Thyroid gland (tissue), 4 donors: Measurements from ENCODE around the gene PROZ. TPM values are rescaled to one million over a fixed set of nuclear protein-coding genes. Genes with fewer than 3 reads are reported as not detected.
"Not testable (repeated sequence)": the region's sequence is repeated elsewhere in the genome, so short reads cannot be mapped to it uniquely, and the experiment has no call there.

Source experiments
- DNase-seq, 2 donors: peaks; one replicate each; pipeline ENCODE4 v3.0.0-alpha.2; 2019
- H3K27ac ChIP-seq, 3 donors: fragments of 200-600 bp; sonication (generic); 1 replicate in 2 of 3; 2 replicates in 1 of 3; pipeline ENCODE4 v1.5.1; 2016 to 2019; ENCODE audit warnings: mild to moderate bottlenecking in 1 of 3, moderate library complexity in 1 of 3
- H3K27me3 ChIP-seq: fragments of 200-600 bp; sonication (generic); one replicate; pipeline ENCODE4 v1.5.1; 2019
- H3K36me3 ChIP-seq, 2 donors: fragments of 200-600 bp; sonication (generic); one replicate each; pipeline ENCODE4 v1.5.1; 2016 to 2019
- H3K4me1 ChIP-seq, 2 donors: fragments of 200-600 bp; sonication (generic); one replicate each; pipeline ENCODE4 v1.5.1; 2017 to 2019
- H3K4me3 ChIP-seq, 3 donors: fragments of 200-600 bp; sonication (generic); replicated peaks in 1 of 3; 1 replicate in 2 of 3; 2 replicates in 1 of 3; pipeline ENCODE4 v1.5.1; 2016; ENCODE audit warnings: mild to moderate bottlenecking in 1 of 3
- H3K9me3 ChIP-seq: fragments of 200-600 bp; sonication (generic); one replicate; pipeline ENCODE4 v1.5.1; 2017
- CTCF ChIP-seq, 6 experiments: fragments of 200-600 bp in 3 of 6; fragments of 450-650 bp in 3 of 6; sonication (generic) in 3 of 6; IDR thresholded peaks; one replicate each; pipeline ENCODE4 v1.5.1; 2016 to 2019; ENCODE audit warnings: antibody characterized with exemption in 6 of 6, mild to moderate bottlenecking in 2 of 6, inconsistent platforms in 1 of 6, moderate library complexity in 1 of 6
- POLR2A ChIP-seq, 2 donors: fragments of 450-650 bp; IDR thresholded peaks; one replicate each; pipeline ENCODE4 v1.6.1; 2017; ENCODE audit warnings: antibody characterized with exemption in 2 of 2, mild to moderate bottlenecking in 2 of 2, moderate library complexity in 1 of 2
- WGBS, 2 donors: methylation state at CpG; one replicate each; pipeline ENCODE4 v1.1.5; 2017; 5-methylcytosine and 5-hydroxymethylcytosine counted together
- intact Hi-C: fragments of 100-400 bp; cut with DNase I; formaldehyde crosslinking; loops from one replicate; pipeline ENCODE4 v1.15.1; 2023
- total RNA-seq, 4 donors: library from RNA; depleted of rRNA; stranded (reverse); fragments of >200 nt; gene quantifications; one replicate each; pipeline ENCODE4 v1.2.3, GENCODE V29; 2016

PROZ gene
- not detected for total RNA-seq

- intact Hi-C loops, result loop anchor here (5.0 to 10.0 kb wide), 2 partner anchors 49 to 207 kb away; partner anchors contain the start of genes CUL4A, GRTP1 and PCID2
- TF ChIP-seq POLR2A (IDR thresholded peaks at IDR 0.05) (no peak), CTCF (IDR thresholded peaks at IDR 0.05) (no peak)
Measured at GRCh38 chr13:113157929-113158747, at the start of gene PROZ. PROZ (plus strand) TSS chr13:113158648; CDS start chr13:113158661, 13 bp downstream.

GRCh38 chr13:113109151-113110047, 49.0 kb upstream of the PROZ start:
- no peak overlapping the region for H3K4me3 ChIP-seq

More at GRCh38 chr13:113157929-113158747, at the start of gene PROZ:
- DNase-seq, result no peak
- H3K4me3 ChIP-seq, result no peak within 1 kb of the TSS
- no peaks in the 10 kb centered on the region for H3K9me3 ChIP-seq
- H3K36me3 ChIP-seq, result no peaks in the 10 kb centered on the region
- H3K27me3 ChIP-seq, result no peaks in the 10 kb centered on the region
- no peak within 1 kb of the TSS for H3K27ac ChIP-seq
- peaks cover 5% of the 10 kb centered on the region in 2 donors for H3K4me1 ChIP-seq
- WGBS, 2 donors, result 67 to 74% methylated on average over 12 to 16 of the region's 16 CpGs

GRCh38 chr13:113110048-113110851, 48.2 kb upstream of the PROZ start:
- no peaks in the 10 kb centered on the region for H3K9me3 ChIP-seq
- TF ChIP-seq POLR2A (IDR thresholded peaks at IDR 0.05) (no peak), CTCF (IDR thresholded peaks at IDR 0.05) (no peak)
- H3K27me3 ChIP-seq, result peaks cover 18% of the 10 kb centered on the region
- no peak overlapping the region for H3K27ac ChIP-seq
- intact Hi-C loops, result no loop called here
- no peak for DNase-seq
- H3K4me1 ChIP-seq, result peaks cover 4 to 14% of the 10 kb centered on the region in 2 donors
- WGBS, 2 donors, result 0 to 2% methylated on average over 1 to 28 of the region's 99 CpGs
- no peaks in the 10 kb centered on the region for H3K36me3 ChIP-seq
- peak overlapping the region in 1 of 3 donors; percentile 34 for H3K4me3 ChIP-seq

More at GRCh38 chr13:113109151-113110047, 49.0 kb upstream of the PROZ start:
- peaks cover 4 to 14% of the 10 kb centered on the region in 2 donors for H3K4me1 ChIP-seq
- no peaks in the 10 kb centered on the region for H3K9me3 ChIP-seq
- no peaks in the 10 kb centered on the region for H3K36me3 ChIP-seq
- no peak for TF ChIP-seq CTCF (IDR thresholded peaks at IDR 0.05)
- TF ChIP-seq POLR2A (IDR thresholded peaks at IDR 0.05), result no peak
- intact Hi-C loops, result no loop called here
- peaks cover 18% of the 10 kb centered on the region for H3K27me3 ChIP-seq
- H3K27ac ChIP-seq, result no peak overlapping the region
- 38 to 51% methylated on average over 34 to 35 of the region's 73 CpGs for WGBS, 2 donors
- DNase-seq, result no peak

- DNase-seq, result no peak
- H3K36me3 ChIP-seq, result no peaks in the 10 kb centered on the region
- H3K9me3 ChIP-seq, result no peaks in the 10 kb centered on the region
- peak overlapping the region in 1 of 3 donors; percentile 34 for H3K4me3 ChIP-seq
- TF ChIP-seq CTCF (IDR thresholded peaks at IDR 0.05), result no peak
- no peak for TF ChIP-seq POLR2A (IDR thresholded peaks at IDR 0.05)
- H3K27me3 ChIP-seq, result peaks cover 18% of the 10 kb centered on the region
- intact Hi-C loops, result no loop called here
- peaks cover 4 to 14% of the 10 kb centered on the region in 2 donors for H3K4me1 ChIP-seq
- 36 to 57% methylated on average over 9 to 12 of the region's 49 CpGs for WGBS, 2 donors
- H3K27ac ChIP-seq, result no peak overlapping the region
Measured at GRCh38 chr13:113110852-113111315, 47.6 kb upstream of the PROZ start.

GRCh38 chr13:113111821-113112220, 46.6 kb upstream of the PROZ start:
- Histone ChIP-seq H3K27me3 (peaks cover 18% of the 10 kb centered on the region), H3K4me1 (peaks cover 4 to 14% of the 10 kb centered on the region in 2 donors)
- H3K36me3 ChIP-seq, H3K9me3 ChIP-seq, intact Hi-C loops, H3K27ac ChIP-seq, H3K4me3 ChIP-seq, DNase-seq: not testable (repeated sequence)
- 88 to 91% methylated on average over 5 of the region's 5 CpGs for WGBS, 2 donors

- H3K36me3 ChIP-seq, H3K27ac ChIP-seq, DNase-seq, H3K9me3 ChIP-seq, H3K4me3 ChIP-seq, intact Hi-C loops: not testable (repeated sequence)
- Histone ChIP-seq H3K27me3 (peaks cover 18% of the 10 kb centered on the region), H3K4me1 (peaks cover 4 to 14% of the 10 kb centered on the region in 2 donors)
- WGBS, 2 donors, result 78 to 83% methylated on average over 1 of the region's 1 CpG
Measured at GRCh38 chr13:113112475-113112874, 46.0 kb upstream of the PROZ start.
